K562 (cell line): ENCODE measurements around the gene ENG. TPM values are rescaled to one million over a fixed set of nuclear protein-coding genes. Genes with fewer than 3 reads are reported as not detected.

Experiments
- POLR2H ChIP-seq: IDR thresholded peaks from 2 replicates; pipeline ENCODE4 v1.6.1; 2016; ENCODE audit warnings: missing genetic modification characterization, low read depth, mild to moderate bottlenecking, control low read depth, missing compliant biosample characterization, moderate library complexity
- RBBP5 ChIP-seq: fragments of 200-600 bp; sonication (generic); IDR thresholded peaks from 2 replicates; pipeline ENCODE4 v1.6.1; 2012; ENCODE audit warnings: borderline replicate concordance, mild to moderate bottlenecking, low read length, control low read depth, inconsistent platforms; ENCODE audit not compliant: insufficient read depth, poor library complexity, severe bottlenecking
- ZNF274 ChIP-seq: IDR thresholded peaks from 2 replicates; pipeline ENCODE4 v1.6.1; 2011; ENCODE audit warnings: low read depth, mild to moderate bottlenecking, low read length, moderate library complexity, borderline replicate concordance
- ZZZ3 ChIP-seq: fragments of 450-650 bp; IDR thresholded peaks from 2 replicates; pipeline ENCODE4 v1.6.1; 2016; ENCODE audit warnings: antibody characterized with exemption, mild to moderate bottlenecking, moderate library complexity
- polyA plus RNA-seq, 8 experiments: library from polyadenylated mRNA; depleted of rRNA in 4 of 8; stranded (reverse) in 5 of 8; unstranded in 3 of 8; fragments of >200 nt; fragmentation: Nextera tagmentation in 2 of 8; fragmentation: Illumina TruSeq in 1 of 8; extraction: Ambion mirVana in 2 of 8; extraction: Trizol in 1 of 8; gene quantifications; 2 replicates each; pipeline versions ENCODE4 v1.2.1 to v1.2.3, GENCODE V29; 2011 to 2014; ENCODE audit warnings: inconsistent platforms in 1 of 8, missing spikeins in 1 of 8
- total RNA-seq, 7 experiments: library from RNA; depleted of rRNA in 6 of 7; stranded (reverse); fragments of >200 nt in 6 of 7; fragmentation: Illumina TruSeq in 2 of 7; extraction: Trizol in 2 of 7; gene quantifications; 2 replicates each; pipeline versions ENCODE4 v1.2.1 to v1.2.3, GENCODE V29; 2011 to 2021; ENCODE audit warnings: low replicate concordance in 1 of 7
- TF ChIP-seq, protein P1 (sequence below): fragments of 450-650 bp; IDR thresholded peaks from 2 replicates; pipeline ENCODE4 v1.6.1; 2016; ENCODE audit warnings: mild to moderate bottlenecking, moderate library complexity
- TF ChIP-seq, protein P2 (sequence below), 2 experiments: fragments of 450-650 bp in 1 of 2; sonication (generic) in 1 of 2; formaldehyde crosslinking in 1 of 2; IDR thresholded peaks; 2 replicates each; pipeline versions ENCODE4 v1.7.1 to v1.9.0; 2016 to 2022; ENCODE audit warnings: inconsistent platforms in 1 of 2, mild to moderate bottlenecking in 1 of 2, missing genetic modification reagents in 1 of 2

The ENG gene
- total and polyA plus RNA-seq, 9 of the 15 experiments (the other 6 are each of a cell fraction or from before 2014, with no cell fraction given): 0.04 to 0.40 (median 0.14) TPM; not detected in 1

DNA sequence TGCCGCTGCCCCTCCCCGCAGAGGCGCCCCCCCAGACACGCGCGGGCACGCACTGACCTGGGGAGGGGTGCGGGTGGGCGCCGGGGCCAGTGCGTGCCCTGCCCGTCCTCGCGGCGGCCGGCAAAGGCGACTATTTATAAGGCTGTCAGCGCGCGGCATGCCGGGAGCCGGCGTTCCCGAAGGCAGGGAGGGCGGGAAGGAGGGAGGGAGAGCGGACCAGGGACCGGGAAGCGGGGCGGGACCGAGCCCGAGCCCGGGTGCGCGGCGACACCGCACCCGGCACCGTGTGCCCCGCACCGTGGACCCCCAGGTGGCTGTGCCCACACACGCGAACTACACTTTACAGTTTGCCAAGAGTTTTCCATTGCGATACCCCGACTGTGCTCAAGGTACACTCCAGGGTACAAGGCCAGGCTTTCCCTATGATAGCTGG, 23.1 kb upstream of the ENG start, which contains the start of gene AK1 (continued):
- TF ChIP-seq RBBP5: peak; percentile 29
- no peak for TF ChIP-seq ZZZ3
- TF ChIP-seq POLR2H: no peak
- TF ChIP-seq ZNF274: no peak
- TF ChIP-seq, protein P1, sequence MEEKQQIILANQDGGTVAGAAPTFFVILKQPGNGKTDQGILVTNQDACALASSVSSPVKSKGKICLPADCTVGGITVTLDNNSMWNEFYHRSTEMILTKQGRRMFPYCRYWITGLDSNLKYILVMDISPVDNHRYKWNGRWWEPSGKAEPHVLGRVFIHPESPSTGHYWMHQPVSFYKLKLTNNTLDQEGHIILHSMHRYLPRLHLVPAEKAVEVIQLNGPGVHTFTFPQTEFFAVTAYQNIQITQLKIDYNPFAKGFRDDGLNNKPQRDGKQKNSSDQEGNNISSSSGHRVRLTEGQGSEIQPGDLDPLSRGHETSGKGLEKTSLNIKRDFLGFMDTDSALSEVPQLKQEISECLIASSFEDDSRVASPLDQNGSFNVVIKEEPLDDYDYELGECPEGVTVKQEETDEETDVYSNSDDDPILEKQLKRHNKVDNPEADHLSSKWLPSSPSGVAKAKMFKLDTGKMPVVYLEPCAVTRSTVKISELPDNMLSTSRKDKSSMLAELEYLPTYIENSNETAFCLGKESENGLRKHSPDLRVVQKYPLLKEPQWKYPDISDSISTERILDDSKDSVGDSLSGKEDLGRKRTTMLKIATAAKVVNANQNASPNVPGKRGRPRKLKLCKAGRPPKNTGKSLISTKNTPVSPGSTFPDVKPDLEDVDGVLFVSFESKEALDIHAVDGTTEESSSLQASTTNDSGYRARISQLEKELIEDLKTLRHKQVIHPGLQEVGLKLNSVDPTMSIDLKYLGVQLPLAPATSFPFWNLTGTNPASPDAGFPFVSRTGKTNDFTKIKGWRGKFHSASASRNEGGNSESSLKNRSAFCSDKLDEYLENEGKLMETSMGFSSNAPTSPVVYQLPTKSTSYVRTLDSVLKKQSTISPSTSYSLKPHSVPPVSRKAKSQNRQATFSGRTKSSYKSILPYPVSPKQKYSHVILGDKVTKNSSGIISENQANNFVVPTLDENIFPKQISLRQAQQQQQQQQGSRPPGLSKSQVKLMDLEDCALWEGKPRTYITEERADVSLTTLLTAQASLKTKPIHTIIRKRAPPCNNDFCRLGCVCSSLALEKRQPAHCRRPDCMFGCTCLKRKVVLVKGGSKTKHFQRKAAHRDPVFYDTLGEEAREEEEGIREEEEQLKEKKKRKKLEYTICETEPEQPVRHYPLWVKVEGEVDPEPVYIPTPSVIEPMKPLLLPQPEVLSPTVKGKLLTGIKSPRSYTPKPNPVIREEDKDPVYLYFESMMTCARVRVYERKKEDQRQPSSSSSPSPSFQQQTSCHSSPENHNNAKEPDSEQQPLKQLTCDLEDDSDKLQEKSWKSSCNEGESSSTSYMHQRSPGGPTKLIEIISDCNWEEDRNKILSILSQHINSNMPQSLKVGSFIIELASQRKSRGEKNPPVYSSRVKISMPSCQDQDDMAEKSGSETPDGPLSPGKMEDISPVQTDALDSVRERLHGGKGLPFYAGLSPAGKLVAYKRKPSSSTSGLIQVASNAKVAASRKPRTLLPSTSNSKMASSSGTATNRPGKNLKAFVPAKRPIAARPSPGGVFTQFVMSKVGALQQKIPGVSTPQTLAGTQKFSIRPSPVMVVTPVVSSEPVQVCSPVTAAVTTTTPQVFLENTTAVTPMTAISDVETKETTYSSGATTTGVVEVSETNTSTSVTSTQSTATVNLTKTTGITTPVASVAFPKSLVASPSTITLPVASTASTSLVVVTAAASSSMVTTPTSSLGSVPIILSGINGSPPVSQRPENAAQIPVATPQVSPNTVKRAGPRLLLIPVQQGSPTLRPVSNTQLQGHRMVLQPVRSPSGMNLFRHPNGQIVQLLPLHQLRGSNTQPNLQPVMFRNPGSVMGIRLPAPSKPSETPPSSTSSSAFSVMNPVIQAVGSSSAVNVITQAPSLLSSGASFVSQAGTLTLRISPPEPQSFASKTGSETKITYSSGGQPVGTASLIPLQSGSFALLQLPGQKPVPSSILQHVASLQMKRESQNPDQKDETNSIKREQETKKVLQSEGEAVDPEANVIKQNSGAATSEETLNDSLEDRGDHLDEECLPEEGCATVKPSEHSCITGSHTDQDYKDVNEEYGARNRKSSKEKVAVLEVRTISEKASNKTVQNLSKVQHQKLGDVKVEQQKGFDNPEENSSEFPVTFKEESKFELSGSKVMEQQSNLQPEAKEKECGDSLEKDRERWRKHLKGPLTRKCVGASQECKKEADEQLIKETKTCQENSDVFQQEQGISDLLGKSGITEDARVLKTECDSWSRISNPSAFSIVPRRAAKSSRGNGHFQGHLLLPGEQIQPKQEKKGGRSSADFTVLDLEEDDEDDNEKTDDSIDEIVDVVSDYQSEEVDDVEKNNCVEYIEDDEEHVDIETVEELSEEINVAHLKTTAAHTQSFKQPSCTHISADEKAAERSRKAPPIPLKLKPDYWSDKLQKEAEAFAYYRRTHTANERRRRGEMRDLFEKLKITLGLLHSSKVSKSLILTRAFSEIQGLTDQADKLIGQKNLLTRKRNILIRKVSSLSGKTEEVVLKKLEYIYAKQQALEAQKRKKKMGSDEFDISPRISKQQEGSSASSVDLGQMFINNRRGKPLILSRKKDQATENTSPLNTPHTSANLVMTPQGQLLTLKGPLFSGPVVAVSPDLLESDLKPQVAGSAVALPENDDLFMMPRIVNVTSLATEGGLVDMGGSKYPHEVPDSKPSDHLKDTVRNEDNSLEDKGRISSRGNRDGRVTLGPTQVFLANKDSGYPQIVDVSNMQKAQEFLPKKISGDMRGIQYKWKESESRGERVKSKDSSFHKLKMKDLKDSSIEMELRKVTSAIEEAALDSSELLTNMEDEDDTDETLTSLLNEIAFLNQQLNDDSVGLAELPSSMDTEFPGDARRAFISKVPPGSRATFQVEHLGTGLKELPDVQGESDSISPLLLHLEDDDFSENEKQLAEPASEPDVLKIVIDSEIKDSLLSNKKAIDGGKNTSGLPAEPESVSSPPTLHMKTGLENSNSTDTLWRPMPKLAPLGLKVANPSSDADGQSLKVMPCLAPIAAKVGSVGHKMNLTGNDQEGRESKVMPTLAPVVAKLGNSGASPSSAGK: no peak
- TF ChIP-seq, protein P2, sequence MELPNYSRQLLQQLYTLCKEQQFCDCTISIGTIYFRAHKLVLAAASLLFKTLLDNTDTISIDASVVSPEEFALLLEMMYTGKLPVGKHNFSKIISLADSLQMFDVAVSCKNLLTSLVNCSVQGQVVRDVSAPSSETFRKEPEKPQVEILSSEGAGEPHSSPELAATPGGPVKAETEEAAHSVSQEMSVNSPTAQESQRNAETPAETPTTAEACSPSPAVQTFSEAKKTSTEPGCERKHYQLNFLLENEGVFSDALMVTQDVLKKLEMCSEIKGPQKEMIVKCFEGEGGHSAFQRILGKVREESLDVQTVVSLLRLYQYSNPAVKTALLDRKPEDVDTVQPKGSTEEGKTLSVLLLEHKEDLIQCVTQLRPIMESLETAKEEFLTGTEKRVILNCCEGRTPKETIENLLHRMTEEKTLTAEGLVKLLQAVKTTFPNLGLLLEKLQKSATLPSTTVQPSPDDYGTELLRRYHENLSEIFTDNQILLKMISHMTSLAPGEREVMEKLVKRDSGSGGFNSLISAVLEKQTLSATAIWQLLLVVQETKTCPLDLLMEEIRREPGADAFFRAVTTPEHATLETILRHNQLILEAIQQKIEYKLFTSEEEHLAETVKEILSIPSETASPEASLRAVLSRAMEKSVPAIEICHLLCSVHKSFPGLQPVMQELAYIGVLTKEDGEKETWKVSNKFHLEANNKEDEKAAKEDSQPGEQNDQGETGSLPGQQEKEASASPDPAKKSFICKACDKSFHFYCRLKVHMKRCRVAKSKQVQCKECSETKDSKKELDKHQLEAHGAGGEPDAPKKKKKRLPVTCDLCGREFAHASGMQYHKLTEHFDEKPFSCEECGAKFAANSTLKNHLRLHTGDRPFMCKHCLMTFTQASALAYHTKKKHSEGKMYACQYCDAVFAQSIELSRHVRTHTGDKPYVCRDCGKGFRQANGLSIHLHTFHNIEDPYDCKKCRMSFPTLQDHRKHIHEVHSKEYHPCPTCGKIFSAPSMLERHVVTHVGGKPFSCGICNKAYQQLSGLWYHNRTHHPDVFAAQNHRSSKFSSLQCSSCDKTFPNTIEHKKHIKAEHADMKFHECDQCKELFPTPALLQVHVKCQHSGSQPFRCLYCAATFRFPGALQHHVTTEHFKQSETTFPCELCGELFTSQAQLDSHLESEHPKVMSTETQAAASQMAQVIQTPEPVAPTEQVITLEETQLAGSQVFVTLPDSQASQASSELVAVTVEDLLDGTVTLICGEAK (IDR thresholded peaks at IDR 0.05): no peak
- TF ChIP-seq, protein P2 (CRISPR knock-in tag; IDR thresholded peaks at IDR 0.05): no peak
